Measurements from ENCODE around the gene WDR81. TPM values are rescaled to one million over a fixed set of nuclear protein-coding genes. Genes with fewer than 3 reads are reported as not detected.

The WDR81 gene
- total RNA-seq, 1 donor from 2014 or later, result 35.5 TPM

- Histone ChIP-seq H3K36me3 (ENCODE audit: control insufficient read depth, insufficient read depth, low read length) (no peaks in the 10 kb centered on the region), H3K27me3 (ENCODE audit: control insufficient read depth, insufficient read depth, low read length) (no peaks in the 10 kb centered on the region), H3K4me3 (ENCODE audit: low read depth, low read length) (no peak overlapping the region)
- TF ChIP-seq CTCF (IDR thresholded peaks at IDR 0.05; ENCODE audit: insufficient read depth, low read length, poor library complexity, severe bottlenecking), result no peak
- no peak for DNase-seq (ENCODE audit: low read depth)
Measured at GRCh38 chr17:1732241-1732832, 7.8 kb downstream of the WDR81 start.

GRCh38 chr17:1732833-1733321 lies 8.4 kb downstream of the WDR81 start:
- TF ChIP-seq CTCF (IDR thresholded peaks at IDR 0.05; ENCODE audit: insufficient read depth, low read length, poor library complexity, severe bottlenecking), result no peak
- Histone ChIP-seq H3K27me3 (ENCODE audit: control insufficient read depth, insufficient read depth, low read length) (no peaks in the 10 kb centered on the region), H3K36me3 (ENCODE audit: control insufficient read depth, insufficient read depth, low read length) (no peaks in the 10 kb centered on the region), H3K4me3 (ENCODE audit: low read depth, low read length) (no peak overlapping the region)
- no peak for DNase-seq (ENCODE audit: low read depth)

GRCh38 chr17:1733759-1734158 lies 9.3 kb downstream of the WDR81 start:
- Histone ChIP-seq H3K4me3 (ENCODE audit: low read depth, low read length) (no peak overlapping the region), H3K27me3 (ENCODE audit: control insufficient read depth, insufficient read depth, low read length) (no peaks in the 10 kb centered on the region), H3K36me3 (ENCODE audit: control insufficient read depth, insufficient read depth, low read length) (no peaks in the 10 kb centered on the region)
- no peak for TF ChIP-seq CTCF (IDR thresholded peaks at IDR 0.05; ENCODE audit: insufficient read depth, low read length, poor library complexity, severe bottlenecking)
- no peak for DNase-seq (ENCODE audit: low read depth)

GRCh38 chr17:1735418-1735817 lies 10.9 kb downstream of the WDR81 start:
- no peak for TF ChIP-seq CTCF (IDR thresholded peaks at IDR 0.05; ENCODE audit: insufficient read depth, low read length, poor library complexity, severe bottlenecking)
- no peak for DNase-seq (ENCODE audit: low read depth)
- Histone ChIP-seq H3K36me3 (ENCODE audit: control insufficient read depth, insufficient read depth, low read length) (no peaks in the 10 kb centered on the region), H3K27me3 (ENCODE audit: control insufficient read depth, insufficient read depth, low read length) (no peaks in the 10 kb centered on the region), H3K4me3 (ENCODE audit: low read depth, low read length) (no peak overlapping the region)

GRCh38 chr17:1735834-1736347 lies 11.4 kb downstream of the WDR81 start:
- Histone ChIP-seq H3K4me3 (ENCODE audit: low read depth, low read length) (no peak overlapping the region), H3K27me3 (ENCODE audit: control insufficient read depth, insufficient read depth, low read length) (no peaks in the 10 kb centered on the region), H3K36me3 (ENCODE audit: control insufficient read depth, insufficient read depth, low read length) (no peaks in the 10 kb centered on the region)
- DNase-seq (ENCODE audit: low read depth), result no peak
- TF ChIP-seq CTCF (IDR thresholded peaks at IDR 0.05; ENCODE audit: insufficient read depth, low read length, poor library complexity, severe bottlenecking), result no peak

All from kidney epithelial cell (primary cell).